Activated CD4-positive, alpha-beta T cell treated with anti-CD3 and anti-CD28 coated beads, Interleukin-10, Interleukin-2, amounts not matched to agents 100 ng/mL and 50 ng/mL, durations not matched to agents 16 hours and 8 hours (primary cell): ENCODE measurements around the gene SCRN2.

Experiments
- DNase-seq: peaks from one replicate; pipeline ENCODE4 v3.0.0-alpha.2; 2020

The SCRN2 gene

DNA sequence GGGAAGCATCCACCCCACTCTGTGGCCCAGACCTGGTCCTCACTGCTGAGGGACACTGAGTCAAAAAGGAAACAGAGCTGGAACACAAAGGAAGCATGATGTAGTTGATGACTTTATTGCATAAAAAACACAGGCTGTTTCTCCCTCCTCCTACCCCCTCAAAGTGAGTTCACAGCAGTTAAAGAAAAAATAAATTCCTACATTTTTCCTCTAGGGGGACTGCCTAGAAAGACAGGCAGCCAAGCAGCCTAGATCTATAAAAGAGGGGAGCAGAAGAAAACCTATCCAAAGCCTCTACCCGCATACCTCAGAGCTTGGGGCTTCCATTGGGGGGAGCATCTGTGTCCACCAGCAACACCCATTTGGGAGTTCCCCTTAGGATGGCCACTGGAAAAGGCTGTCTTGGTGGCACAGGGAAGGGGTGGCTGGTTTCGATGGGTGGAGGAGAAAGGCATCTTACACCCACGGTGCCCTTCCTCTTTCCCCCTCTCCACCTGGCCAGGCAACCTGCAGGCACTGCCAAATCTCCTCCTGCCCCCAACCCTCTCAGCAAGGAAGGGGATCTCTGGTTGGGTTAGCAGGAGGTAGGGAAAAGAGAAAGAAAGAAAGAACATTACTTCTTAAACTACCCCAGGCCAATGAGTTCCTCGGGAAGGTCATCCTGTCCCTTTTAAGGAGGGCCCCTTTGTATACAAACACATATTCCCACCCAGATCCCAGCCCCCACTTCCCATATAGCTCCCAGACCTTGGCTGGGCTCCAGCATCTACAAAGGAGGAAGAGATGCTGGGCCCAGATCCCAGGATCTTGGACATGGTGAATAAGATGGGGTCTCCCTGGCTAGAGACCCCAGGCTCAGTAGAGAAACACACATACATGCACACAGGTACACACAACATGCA is 4.0 kb upstream of the SCRN2 start:
- DNase-seq = no peak

DNA sequence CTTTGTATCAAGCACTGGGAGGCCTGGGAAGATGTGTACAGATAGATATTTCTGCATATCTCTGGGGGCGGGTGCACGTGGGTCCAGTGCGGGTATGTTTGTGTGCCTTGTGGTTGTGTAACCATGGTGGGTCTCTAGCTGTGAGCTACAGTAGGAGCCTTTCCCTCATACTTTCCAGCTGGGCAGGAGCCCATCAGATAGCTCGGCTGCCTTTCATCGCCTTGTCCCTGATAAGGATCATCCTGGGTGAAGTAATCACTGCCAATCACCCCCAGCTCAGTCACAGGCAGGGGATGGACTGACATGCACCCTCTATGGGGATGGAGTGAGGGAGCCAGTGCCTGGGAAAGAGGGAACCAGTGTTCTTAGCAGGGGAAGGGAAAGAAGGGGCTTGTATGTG is 3.2 kb upstream of the SCRN2 start:
- DNase-seq = no peak

DNA sequence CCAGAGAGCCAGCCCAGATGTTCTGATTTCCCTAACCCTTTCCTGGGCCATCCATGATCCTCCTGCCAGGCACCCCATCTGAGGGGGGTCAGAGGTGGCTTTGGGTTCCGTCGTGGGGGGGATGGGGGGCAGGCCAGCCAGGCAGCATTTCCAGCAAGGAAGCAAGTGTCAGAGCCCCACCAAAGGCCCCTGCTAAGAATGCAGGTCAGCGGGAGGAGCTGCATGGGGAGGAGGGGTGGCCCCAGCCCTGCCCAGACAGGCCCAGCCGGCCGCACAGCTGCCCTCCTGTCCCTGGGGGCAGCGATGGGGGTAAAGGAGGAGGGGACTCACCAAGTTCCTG is 2.3 kb upstream of the SCRN2 start:
- no peak for DNase-seq

DNA sequence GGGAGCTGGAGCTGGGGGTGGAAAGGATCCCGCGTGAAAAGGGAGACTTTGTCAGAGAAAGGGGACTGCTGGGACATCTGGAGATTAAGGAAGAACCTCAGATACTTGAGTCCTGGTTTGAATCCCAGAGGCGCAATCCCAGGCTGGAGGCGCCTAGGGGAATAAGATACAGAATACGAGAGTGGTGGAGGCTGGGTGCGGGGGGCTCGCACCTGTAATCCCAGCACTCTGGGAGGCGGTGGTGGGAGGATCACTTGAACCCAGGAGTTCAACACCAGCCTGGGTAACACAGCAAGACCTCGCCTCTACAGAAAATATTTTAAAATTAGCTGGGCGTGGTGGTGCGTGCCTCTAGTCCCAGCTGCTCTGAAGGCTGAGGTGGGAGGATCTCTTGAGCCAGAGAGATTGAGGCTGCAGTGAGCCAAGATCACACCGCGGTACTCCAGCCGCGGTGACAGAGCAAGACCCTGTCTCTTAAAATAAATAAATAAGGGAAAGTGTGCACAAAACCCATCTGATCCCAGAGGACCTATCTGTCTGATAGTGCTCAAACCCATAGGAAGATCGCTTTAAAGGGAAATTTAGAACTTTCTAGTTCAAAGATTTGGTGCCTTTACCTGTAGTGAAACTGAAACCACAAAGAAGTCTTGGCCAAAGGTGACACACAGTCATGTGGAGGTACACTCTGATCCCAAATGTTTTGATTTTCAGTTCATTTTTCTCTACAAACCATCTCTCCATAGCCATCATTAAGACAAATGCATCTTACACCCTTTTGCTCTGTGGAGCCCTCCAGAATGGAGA is 617 bp upstream of the SCRN2 start:
- DNase-seq = no peak

DNA sequence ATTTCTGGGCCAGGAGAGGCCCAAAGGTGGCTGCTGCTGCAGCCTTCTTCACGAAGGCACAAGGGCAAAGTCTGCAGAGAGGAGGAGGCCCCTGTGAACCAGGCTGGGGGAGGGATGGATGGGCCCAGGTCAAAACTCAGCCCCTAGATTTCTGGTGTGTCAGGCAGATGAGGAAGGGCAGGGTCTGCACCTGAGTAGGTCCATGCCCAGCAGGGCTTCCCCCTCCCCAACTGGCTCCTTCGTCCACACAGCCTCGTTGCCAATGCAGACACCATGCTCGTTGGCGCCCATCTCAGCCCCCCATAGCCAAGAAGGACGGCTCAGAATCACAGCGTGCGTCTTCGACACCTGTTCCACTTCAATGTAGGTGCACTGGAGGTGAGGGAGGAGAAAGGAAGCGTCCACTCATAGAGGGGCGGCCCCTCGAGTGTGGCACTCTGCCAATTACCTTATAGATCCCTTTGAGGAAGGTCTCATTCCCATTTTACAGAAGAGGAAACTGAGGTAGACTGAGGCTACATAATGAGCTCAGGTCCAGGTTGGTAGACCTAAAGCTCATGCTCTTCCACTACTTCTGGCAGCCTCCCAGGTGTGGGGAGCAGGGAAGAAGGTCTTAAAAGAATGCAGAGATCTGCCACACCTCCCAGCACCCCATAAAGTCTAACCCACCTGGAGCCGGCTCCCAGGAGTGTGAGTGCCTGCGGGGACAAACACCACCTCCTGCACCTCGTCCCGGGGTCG is 902 bp downstream of the SCRN2 start:
- no peak for DNase-seq

DNA sequence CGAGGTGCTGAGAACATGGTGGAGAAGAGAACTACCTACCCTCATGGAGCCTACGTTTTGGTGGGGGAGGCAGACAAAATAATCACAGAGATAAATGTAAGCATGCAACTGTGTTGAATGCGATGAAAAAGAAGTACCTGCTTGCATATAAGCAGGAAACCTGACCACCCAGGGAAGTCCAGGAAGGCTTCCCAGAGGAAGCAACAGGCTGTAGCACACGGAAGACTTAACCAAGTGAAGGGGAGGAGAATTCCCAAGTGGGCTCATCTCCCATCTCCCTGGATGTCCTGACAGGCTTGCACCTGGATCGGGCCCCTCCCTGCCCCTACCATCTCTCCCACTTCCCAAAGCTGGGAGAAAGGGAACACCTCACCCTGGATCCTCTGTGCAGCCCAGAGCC is 2.0 kb downstream of the SCRN2 start:
- no peak for DNase-seq

DNA sequence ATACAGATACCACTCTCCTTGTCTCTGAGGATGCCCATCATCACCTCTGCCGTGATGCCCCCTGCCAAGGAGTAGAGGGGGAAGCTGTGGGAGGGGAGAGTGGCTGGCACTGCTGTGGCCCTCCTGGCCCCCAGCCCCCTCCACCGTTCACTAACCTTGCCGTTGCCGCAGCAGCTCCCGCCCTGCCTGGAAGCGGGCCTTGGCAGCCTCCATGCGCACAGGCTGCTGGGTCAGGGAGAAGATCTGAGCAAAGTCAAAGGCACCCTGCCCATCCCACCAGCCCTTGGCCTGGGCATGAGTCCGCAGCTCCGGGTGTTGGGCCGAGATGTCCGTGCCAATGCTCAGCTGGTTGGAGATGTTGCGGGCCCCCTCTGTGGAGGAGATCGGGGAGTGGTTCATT is 2.4 kb downstream of the SCRN2 start:
- no peak for DNase-seq

DNA sequence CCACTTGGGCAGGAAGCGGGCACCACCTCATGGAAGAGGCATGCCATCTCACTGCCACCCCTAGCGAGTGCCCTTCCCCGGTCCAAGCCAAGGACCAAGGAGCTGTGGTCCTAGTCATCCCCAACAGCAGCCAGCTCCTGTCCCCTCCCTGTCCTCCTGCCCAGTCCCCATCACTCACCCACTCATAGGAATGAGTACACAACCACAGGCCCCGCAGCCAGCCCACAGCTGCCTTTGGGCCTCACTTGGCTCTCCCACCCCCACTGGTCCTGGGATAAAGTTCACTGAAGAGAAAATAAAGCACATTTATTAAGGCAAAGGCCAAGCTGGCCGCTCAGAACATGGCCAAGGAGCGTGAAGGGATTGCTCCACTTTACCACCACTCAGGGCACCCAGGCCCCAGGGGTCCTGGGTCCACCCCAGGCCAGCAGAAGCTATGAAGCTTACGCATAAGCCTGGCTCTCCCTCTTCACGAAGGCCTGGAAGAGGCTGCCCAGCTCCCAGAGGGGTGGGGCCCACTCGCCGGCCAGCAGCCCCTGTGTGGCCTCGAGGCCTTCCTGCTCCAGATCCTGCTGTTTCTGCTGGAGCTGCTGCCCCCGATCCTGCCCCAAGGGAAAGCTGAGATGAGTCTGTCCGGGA is 3.6 kb downstream of the SCRN2 start:
- no peak for DNase-seq

DNA sequence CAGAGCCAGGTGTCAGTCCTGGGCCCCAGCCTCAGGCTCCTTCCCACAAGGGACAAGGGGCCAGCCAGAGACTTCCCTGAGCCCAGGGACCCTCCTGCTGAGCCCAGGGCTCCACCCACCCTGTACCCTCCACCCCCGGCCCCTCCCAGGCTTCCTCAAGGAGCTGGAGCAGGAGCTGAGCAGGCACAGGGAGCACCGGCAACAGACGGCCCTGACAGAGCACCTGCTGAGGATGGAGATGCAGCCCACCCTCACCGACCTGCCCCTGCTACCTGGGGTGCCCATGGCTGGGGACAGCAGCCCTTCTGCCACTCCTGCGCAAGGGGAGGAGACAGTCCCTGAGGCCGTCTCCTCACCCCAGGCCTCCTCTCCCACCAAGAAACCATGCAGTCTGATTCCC is 4.5 kb downstream of the SCRN2 start:
- no peak for DNase-seq

DNA sequence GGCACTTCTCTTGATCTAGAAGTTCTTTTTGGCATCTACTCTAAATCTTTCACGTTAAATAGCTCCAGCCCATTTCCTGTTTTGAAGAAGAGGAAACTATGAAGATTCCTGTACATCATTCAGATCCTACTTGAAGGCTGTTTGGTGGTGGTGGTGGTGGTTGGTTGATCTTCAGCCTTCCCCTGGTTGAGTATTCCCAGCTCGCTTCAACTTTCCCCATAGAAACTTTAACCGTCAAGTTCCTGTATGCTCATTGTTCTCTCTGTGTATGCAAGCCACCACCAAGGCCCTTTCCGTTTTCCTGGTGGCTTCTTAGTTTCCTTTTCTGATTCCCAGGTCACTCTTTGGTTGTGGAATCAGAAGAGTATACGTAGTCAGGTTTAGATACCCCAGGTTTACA is 6.3 kb downstream of the SCRN2 start:
- DNase-seq = no peak

DNA sequence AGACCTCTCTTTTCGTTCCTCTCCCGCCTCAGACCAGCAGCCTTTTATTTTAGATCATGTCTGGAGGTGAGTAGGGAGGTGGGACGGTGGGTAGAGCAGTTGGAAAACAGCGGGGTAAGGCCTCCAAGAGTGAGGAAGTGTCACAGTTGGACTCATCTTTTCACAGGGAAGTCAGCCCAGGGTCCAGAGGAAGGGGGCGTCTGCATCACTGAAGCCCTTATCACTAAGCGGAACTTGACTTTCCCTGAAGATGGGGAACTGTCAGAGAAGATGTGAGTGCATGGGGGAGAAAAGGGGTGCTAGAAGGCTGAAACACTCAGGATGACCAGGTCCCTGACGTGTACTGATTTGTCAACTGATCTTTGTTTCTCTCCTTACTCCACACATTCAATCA is 9.1 kb downstream of the SCRN2 start:
- DNase-seq = no peak

DNA sequence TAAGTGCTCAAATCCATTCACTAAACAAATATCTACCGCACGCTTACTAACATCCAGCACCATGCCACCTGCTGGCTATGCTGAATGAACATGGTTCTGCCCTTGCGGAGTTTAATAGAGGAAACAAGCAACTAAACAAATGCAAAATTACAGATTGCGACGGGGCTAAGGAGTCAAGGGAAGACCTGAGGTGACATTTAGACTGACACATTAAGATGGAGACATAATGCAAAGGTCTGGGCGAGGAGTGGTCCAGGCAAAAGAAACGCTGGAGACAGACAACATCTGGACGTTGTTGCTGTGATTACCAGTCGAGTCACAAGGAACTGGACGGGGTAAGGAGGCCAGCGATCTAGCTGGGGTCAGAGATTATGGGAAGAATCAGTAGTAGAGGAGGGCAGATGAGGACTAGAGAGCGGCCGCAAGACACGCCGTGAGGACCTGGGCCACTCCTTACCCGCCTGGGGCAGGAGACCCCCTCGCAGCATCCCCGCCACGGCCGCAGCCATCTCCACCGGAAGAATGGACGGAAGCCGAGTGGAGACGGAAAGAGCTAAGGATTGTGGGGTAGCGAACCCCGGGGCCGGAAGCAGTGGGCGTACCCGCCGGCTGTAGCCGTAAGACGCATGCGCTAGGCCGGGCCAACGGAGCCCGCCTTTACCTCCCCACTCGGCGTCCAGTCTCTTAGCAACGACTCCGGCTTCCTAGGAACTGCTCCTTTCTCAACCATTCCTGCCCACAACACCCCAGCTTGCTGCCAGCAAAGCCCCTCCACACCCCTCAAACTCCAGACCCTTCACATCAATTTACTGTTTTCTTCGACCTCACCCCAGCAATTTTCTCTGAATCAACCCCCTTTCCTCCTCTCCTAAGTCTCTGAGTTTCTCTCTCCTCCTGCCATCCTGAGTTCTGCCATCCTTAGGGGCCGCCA is 9.8 kb downstream of the SCRN2 start, which contains the start of the genes LRRC46 and MRPL10:
TSS of gene LRRC46 (plus strand) at position 668 of the 931 bp plus-strand sequence. CDS start 320 bp downstream, outside the sequence.
TSS of gene MRPL10 (minus strand) at position 539 of the 931 bp plus-strand sequence. CDS start at position 509, 30 bp downstream.
- peak; percentile 95 for DNase-seq

DNA sequence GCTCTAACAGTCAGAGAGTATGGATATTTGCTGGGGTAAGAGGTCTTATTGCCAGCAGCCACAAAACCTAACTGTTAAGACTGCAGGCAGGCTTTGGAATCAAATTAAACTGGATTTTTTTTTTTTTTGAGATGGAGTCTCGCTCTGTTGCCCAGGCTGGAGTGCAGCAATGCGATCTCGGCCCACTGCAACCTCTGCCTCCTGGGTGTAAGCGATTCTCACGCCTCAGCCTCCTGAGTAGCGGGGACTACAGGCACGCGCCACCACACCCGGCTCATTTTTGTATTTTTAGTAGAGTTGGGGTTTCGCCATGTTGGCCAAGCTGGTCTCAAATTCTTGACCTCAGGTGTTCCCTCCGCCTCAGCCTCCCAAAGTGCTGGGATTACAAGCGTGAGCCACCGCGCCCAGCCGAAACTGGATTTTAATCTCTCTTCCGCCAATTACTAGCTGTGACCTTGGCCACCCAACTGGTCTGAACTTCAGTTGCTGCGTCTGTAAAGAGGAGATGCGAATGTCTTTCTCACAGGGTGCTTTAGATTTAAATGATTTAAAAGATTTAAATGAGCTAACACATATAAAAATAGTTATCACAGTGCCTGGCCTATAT is 10.6 kb downstream of the SCRN2 start:
- no peak for DNase-seq

DNA sequence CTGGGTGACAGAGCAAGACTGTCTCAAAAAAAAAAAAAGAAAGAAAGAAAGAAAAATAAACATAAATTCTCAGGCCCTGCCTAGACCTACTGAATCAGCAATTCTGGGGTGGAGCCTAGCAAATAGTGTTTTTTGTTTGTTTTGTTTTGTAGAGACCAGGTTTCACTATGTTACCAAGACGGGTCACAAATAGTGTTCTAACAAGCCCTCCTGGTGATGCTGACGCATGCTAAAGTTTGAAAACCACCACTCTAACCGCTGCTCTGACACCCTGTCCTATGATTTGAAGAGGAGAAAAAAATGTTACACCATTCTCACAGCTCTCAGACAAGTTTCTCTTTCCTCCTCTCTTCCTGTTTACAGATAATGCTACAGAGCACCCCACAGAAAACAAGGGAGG is 11.2 kb downstream of the SCRN2 start:
- DNase-seq = peak; percentile 79

DNA sequence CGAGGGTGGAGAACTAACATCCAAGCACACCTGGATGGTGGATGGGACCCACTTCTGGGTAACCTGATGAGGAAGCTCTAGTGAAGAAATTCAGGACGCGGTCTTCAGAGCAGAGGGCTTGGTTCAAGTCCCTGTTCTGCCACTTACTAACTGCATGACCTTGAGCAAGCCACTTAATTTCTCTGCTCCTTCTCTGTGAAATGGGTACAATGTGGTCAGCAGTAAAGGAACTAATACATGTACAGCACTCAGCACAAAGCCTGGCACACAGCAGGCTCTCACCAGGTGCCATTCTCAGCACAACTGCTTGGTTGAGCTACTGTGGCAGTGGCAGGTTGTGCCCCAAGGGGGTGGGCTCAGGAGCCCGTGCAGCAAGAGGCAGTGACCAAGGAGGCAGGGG is 17.6 kb downstream of the SCRN2 start:
- DNase-seq = no peak

DNA sequence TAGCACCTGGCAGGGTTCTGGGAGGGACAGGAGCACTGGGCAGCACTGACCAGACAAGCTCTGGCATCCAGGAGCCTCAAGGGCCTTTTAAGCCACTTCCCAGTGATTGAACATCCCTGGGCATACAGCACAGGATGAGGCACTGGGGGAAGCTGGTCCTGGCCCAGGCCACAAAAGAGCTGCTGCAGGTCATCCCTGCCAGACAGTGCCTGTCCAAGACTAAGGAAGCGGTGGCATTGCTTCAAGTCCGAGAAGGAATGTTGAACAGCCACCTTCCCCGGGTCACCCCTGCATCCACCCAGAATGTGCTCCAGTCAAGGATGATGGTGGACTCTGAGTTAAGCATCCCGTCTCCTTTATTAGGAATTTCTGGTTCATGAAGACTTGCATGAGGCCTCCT is 18.3 kb downstream of the SCRN2 start:
- DNase-seq = no peak

DNA sequence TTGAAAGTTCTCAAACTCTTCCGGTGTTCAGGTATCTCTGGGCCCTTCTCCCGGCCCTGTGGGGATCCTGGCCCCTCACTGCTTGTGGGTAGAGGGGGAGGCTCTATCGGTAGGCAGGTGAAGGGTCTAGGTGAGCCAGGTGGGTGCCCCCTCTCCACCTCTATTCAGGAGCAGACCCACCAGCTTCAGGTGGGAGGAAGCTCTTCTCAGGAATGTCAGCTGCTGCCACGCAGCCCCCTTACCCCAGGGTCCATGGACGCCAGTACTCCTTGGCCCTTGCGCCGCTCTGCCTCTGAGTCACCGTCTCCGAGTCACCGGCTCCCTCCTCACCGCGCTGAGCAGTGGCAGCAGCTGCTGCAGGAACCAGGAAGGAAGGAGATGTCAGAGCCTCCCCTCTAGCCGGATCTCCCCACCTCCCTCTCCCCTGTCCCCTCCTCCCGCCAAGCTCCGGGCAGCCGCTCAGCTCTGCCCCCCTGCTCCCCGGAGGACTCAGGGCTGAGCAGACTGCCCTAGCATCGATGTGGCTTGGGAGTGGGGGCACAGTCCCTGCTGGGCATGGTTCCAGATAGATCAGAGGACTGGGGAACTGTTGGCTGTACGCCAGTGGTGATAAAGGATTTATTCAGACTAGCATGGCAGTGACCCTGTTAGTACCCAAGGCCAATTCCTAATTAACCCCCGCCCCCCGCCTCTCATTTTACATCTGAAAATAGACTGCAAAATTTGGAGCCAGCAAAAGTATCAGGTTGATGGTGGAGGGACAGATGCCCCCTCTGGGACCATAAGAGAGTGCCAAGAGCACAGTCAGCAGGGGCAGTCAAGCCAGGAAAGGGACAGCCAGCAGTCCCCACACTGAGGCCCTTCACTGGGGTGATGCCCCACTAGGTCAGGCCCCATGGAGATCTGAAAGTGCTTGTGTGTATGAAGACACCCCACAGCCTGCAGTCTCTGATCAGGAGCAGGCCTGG is 19.4 kb downstream of the SCRN2 start, which contains the start of gene OSBPL7:
TSS of gene OSBPL7 (minus strand) at position 371 of the 968 bp plus-strand sequence. CDS start 1,516 bp downstream, outside the sequence.
- DNase-seq = peak; percentile 85

DNA sequence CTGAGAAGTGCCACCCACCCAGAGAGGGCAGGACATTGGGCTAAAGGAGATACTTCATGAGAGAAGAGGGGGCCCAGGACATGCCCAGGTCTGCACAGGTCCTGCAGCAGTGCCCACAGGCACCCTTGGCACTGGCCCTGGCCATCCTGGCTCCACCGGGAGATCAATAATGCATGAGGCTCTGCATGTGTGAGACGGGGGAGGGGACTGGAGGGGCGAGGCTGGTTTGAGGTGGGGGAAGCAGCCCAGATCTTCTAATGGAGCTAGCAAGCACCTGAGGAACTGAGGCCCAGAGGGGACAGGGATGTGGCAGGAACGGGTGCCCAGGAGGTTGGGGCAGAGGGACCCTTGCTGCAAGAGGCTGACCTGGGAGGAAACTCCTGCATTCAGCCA is 20.0 kb downstream of the SCRN2 start:
- DNase-seq = no peak

DNA sequence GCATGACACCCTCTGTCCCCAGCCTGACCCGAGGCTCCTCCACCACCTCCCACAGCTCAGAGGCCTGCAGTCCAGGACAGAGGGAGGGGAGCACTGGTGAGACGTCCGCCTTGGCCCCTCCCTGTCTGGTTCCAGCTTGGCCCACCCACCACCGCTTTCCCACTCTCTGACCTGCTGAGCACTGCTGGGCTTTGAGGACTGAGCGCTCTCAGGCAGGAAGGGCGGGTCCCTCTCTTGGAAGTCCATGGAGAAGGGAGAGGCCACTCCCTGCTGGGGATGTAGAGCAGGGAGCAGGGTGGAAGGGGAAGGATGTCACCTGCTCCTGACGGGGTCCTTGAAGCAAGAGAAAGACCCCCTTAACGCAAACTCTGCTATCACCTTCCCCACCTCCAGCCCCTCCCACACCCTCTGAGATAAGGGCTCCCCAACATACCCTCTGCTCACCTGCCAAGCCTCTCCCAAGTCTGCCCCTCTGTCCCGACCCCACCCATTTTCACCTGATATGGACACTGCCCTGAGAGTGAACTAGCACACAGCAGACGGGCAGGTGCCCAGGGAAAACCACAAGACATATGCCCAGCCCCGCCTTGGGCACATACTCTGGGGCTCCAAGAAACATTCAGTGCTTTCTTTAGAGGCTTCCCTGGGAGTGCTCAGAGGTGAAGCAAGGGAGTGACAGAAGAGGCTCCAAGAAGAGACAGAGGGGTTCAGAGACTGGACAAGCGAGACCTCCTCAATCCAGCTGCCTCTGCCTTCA is 20.9 kb downstream of the SCRN2 start:
- DNase-seq = no peak
